ENCODE data around the gene ARHGEF28.

Gene ARHGEF28

GRCh38 chr5:73783828-73784227, 157.8 kb downstream of the ARHGEF28 start:
- DNase-seq, result no peak

DNA sequence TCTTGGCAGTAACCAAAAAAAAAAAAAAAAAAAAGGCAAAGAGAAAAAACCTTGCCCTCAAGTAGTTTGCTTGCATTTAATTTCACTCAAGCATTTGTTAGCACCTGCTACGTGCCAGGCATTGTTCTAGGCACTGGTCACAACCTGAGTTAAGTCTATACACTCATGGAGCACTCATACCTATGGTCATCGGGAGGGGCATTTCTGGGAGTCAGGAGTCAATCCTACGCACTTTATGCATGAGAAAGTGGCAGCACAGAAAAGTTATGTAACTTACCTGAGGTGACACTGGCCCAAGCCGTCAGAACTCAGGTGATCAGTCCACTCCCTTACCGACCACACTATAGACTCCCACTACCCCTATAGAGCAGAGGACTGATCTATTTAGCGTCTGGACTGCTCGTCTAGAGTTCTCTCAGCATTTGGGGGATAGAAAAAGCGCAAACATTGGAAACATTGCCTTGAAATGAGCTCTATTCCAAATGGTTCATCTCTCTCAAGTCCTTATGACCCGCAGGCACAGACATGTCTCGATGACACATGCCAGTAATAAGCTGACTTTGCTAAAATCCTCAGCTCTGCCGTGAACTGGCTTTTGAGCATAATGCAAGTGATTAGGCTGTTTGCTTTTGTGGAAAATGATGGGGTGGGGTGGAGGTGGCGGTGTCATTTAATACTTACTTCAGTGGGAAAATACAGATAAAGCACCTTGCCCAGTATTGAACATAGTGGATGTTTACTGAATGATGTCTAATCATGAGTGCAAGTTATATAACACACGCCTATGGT, 160.2 kb downstream of the ARHGEF28 start:
- DNase-seq, result no peak

- no peak for DNase-seq
Observed at GRCh38 chr5:73789851-73790281, 163.9 kb downstream of the ARHGEF28 start.

DNA sequence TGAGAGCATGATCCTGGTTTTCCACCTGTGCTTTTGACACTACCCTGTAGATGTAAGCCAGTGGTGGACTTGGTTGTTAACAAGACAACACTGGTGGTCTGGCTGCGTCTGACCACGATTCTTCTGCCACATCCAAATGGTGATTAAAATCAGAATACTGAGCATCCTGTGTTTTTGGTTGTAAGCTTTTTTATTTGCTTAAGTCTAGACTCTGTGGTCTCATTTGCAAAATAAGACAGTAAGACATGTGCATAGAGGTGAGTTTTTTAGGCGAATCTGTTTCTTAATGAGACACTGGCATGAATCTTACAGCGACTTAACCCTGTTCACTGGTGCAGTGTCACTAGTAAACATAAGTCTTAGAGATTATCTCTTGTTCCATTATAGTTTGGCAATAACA, 165.4 kb downstream of the ARHGEF28 start:
- no peak for DNase-seq

GRCh38 chr5:73792687-73793320, 166.8 kb downstream of the ARHGEF28 start:
- DNase-seq, result peak; percentile 13

GRCh38 chr5:73793911-73794310, 167.9 kb downstream of the ARHGEF28 start:
- DNase-seq, result no peak

- DNase-seq, result no peak
Observed at GRCh38 chr5:73796164-73797131, 170.5 kb downstream of the ARHGEF28 start.

DNA sequence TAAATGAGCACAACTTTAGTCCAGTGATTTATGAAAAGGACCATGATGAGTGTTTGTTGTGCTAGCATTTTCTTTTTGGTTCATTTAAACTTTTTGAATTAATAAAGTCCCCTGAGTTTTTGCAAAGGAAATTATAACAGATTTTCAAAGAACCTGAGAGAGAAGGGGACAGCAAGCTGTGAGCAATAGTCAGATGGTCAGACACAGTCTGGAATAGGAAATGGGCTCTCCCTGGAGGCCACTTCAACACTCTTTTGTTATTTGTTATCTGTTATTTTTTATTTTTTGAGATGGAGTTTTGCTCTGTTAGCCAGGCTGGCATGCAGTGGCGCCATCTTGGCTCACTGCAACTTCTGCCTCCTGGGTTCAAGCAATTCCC, 171.1 kb downstream of the ARHGEF28 start:
- no peak for DNase-seq

- no peak for DNase-seq
Observed at GRCh38 chr5:73799401-73799972, 173.5 kb downstream of the ARHGEF28 start.

DNA sequence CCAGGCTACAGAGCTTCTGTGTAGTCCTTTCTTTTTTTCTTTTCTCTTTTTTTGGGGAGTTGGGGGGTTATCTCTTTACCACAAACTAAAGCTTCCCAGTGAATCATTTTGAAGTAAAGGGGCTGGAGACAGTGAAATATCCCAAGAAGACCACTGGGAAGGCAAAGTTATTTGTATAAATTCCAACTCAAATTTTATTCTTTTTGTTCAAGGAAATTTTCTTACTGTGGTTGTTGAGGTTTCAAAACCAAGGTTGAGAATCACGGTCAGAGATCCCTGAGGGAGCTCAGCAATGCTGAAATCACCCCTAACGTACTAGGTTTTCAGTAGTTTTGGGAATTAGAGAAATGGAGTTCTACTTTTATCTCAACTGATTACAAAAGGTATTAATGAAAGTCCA, 175.7 kb downstream of the ARHGEF28 start:
- DNase-seq, result no peak

- no peak for DNase-seq
Observed at GRCh38 chr5:73805449-73805848, 179.5 kb downstream of the ARHGEF28 start.

GRCh38 chr5:73808911-73809310, 182.9 kb downstream of the ARHGEF28 start:
- no peak for DNase-seq

GRCh38 chr5:73810429-73810828, 184.4 kb downstream of the ARHGEF28 start:
- DNase-seq, result no peak

DNA sequence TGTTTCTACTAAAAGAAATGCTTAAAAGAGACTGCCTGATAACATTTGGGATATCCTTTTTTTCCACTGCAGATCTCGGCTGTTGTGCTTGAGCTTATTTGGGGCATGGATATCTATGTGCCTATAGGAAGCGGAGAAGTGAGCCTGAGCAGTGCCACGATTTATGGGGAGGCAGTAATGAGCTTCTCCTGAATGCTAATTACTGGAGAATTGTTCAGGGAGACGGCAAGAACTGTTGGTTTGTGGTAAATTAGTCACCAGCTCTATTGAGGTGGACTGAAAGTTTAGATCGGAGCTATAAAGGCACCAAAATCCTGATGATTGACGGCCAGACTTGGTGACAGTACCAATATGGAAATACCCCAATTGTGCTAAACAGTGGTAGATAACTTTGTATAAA, 186.5 kb downstream of the ARHGEF28 start:
- DNase-seq, result no peak

- DNase-seq, result no peak
Observed at GRCh38 chr5:73812962-73813588, 187.1 kb downstream of the ARHGEF28 start.

GRCh38 chr5:73814233-73814846, 188.3 kb downstream of the ARHGEF28 start:
- DNase-seq, result no peak

DNA sequence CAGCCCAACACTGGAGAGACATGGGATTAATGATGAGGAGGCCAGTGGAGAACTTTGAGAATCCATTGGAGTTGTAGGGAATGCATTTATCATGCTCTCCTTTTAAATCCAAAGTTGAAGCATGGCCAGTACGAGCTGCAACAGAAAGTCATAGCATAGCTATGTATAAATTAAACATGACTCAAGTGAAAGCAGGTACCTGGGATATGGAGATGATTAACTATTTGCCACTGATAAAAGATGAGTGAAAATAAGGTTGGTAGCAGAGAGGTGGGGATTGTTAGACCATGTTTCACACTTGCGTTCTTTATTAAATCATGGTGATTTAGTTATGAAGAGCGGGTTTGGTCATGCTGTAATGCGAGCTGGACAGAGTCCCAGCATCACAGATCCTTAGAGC, 189.6 kb downstream of the ARHGEF28 start:
- no peak for DNase-seq

GRCh38 chr5:73816656-73817420, 190.8 kb downstream of the ARHGEF28 start:
- no peak for DNase-seq

GRCh38 chr5:73818357-73818756, 192.4 kb downstream of the ARHGEF28 start:
- no peak for DNase-seq

DNA sequence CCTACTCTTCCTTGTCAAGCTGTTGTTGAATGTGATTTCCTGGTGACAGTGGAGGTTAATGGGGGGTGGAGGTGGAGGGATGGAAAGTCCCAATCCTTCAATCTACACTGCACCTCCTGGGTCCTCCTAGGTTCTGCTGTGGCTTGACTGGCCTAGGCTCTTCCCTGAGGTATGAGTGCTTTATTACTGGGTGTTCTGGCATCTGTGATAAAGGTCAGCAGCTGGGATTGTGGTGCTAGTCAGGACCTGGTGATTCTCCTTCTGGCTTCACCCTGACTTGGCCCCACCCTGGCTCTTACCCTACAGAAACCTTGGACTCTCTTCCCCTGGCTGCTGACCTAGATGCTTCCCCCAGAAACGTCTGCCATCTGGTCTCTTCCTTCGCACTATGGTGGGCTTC, 194.3 kb downstream of the ARHGEF28 start:
- no peak for DNase-seq

DNA sequence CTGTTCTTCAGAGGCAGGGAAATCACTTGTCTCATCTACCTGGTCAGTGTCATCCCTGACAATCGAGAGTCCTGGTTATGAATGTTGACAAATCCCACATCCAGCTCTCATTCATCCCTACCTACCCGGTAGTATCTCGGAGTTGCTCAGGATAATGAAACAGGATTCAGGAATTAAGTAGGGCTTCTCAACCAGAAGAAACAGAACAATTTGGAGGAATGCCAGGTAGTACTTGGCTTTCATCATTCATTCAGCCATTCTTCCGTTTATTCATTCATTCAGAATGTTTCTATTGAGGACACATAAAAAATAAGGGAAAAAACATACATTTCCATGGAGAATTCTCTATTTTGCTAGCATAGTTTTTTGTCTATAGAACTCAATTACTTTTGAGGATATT, 195.0 kb downstream of the ARHGEF28 start:
- DNase-seq, result no peak

All from NK-92 treated with Interleukin-12 subunit alpha and Interleukin-12 subunit beta, amount 100 ng/mL, for 24 hours (cell line).